Ascending aorta (tissue), 2 donors: Measurements from ENCODE around the gene POU2F1. TPM values are rescaled to one million over a fixed set of nuclear protein-coding genes. Genes with fewer than 3 reads are reported as not detected.

Source experiments
- DNase-seq, 2 donors: peaks; one replicate each; pipeline ENCODE4 v3.0.0-alpha.2; 2019; ENCODE audit warnings: low spot score in 2 of 2
- H3K27ac ChIP-seq, 2 donors: fragments of 200-600 bp; sonication (generic); one replicate each; pipeline ENCODE4 v1.5.1; 2016 to 2017; ENCODE audit warnings: mild to moderate bottlenecking in 1 of 2
- H3K27me3 ChIP-seq: fragments of 200-600 bp; sonication (generic); one replicate; pipeline ENCODE4 v1.5.1; 2017
- H3K36me3 ChIP-seq, 2 donors: fragments of 200-600 bp; sonication (generic); one replicate each; pipeline ENCODE4 v1.5.1; 2016
- H3K4me1 ChIP-seq, 2 donors: fragments of 200-600 bp; sonication (generic); one replicate each; pipeline ENCODE4 v1.5.1; 2016 to 2017; ENCODE audit warnings: mild to moderate bottlenecking in 1 of 2
- H3K4me3 ChIP-seq, 2 donors: fragments of 200-600 bp; sonication (generic); one replicate each; pipeline ENCODE4 v1.5.1; 2016 to 2017; ENCODE audit warnings: mild to moderate bottlenecking in 1 of 2
- H3K9me3 ChIP-seq, 2 donors: fragments of 200-600 bp; sonication (generic); one replicate each; pipeline ENCODE4 v1.5.1; 2016
- intact Hi-C: fragments of 100-400 bp; cut with DNase I; formaldehyde crosslinking; loops from one replicate; pipeline ENCODE4 v1.15.1; 2023
- total RNA-seq: library from RNA; depleted of rRNA; stranded (reverse); fragments of >200 nt; gene quantifications from one replicate; pipeline ENCODE4 v1.1.0, GENCODE V29; 2016
- TF ChIP-seq, protein P1 (sequence below), 3 experiments: fragments of 200-600 bp in 2 of 3; fragments of 450-650 bp in 1 of 3; sonication (generic) in 2 of 3; IDR thresholded peaks; one replicate each; pipeline ENCODE4 v1.5.1; 2016 to 2019; ENCODE audit warnings: antibody characterized with exemption in 3 of 3, mild to moderate bottlenecking in 1 of 3, moderate library complexity in 1 of 3

POU2F1 gene
- total RNA-seq, 1 donor from 2014 or later, result 3.0 TPM

DNA sequence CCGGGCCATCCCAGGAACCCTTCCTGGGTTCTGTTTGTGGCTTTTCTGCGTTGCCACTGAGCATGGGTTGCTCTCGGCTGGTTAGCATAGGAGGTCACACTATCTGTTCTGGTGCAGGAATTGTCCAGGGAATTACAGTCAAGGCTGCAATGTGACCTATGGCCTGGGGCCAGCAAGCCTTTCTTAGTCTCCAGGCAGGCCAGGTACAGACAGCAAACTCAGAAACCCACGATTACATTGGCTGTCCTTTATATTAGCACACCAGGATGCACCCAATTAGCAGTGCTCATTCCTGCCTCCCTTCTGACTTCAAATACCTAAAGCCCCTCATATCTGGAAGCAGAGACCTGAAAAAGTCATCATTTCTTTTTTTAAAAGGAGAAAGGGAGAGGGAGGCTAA lies 242.4 kb downstream of the POU2F1 start:
- no peak overlapping the region for H3K27ac ChIP-seq
- H3K4me1 ChIP-seq, result no peaks in the 10 kb centered on the region
- no peaks in the 10 kb centered on the region for H3K9me3 ChIP-seq
- no peak overlapping the region for H3K4me3 ChIP-seq
- H3K27me3 ChIP-seq, result no peaks in the 10 kb centered on the region
- TF ChIP-seq, protein P1, sequence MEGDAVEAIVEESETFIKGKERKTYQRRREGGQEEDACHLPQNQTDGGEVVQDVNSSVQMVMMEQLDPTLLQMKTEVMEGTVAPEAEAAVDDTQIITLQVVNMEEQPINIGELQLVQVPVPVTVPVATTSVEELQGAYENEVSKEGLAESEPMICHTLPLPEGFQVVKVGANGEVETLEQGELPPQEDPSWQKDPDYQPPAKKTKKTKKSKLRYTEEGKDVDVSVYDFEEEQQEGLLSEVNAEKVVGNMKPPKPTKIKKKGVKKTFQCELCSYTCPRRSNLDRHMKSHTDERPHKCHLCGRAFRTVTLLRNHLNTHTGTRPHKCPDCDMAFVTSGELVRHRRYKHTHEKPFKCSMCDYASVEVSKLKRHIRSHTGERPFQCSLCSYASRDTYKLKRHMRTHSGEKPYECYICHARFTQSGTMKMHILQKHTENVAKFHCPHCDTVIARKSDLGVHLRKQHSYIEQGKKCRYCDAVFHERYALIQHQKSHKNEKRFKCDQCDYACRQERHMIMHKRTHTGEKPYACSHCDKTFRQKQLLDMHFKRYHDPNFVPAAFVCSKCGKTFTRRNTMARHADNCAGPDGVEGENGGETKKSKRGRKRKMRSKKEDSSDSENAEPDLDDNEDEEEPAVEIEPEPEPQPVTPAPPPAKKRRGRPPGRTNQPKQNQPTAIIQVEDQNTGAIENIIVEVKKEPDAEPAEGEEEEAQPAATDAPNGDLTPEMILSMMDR (IDR thresholded peaks at IDR 0.05), result no peak
- no peaks in the 10 kb centered on the region for H3K36me3 ChIP-seq
- intact Hi-C loops, result no loop called here
- peak in 1 of 2 donors; percentile 50 for DNase-seq

GRCh38 chr1:167463875-167464575 lies 243.3 kb downstream of the POU2F1 start:
- DNase-seq, result peak in 1 of 2 donors; percentile 8
- intact Hi-C loops, result no loop called here
- H3K27ac ChIP-seq, result no peak overlapping the region
- no peaks in the 10 kb centered on the region for H3K36me3 ChIP-seq
- no peaks in the 10 kb centered on the region for H3K27me3 ChIP-seq
- TF ChIP-seq, protein P1 (IDR thresholded peaks at IDR 0.05), result no peak
- H3K9me3 ChIP-seq, result no peaks in the 10 kb centered on the region
- no peak overlapping the region for H3K4me3 ChIP-seq
- H3K4me1 ChIP-seq, result no peaks in the 10 kb centered on the region

DNA sequence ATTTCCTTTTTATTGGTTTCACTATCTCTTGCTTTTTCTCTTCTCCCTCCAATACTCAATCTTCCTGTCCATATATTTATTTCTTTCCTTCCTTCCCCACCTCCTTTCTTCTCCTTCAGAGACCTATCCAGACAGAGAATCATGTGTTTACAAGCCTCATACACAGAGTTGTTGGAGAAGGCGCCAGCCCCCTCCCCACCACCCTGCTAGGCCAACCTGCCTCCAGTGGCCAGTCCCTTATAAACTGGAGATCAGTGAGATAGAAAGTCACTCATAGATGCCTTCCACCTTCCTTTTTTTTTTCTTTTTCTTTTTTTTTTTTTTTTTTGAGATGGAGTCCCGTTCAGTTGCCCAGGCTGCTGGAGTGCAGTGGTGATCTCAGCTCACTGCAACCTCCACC lies 244.3 kb downstream of the POU2F1 start:
- H3K4me3 ChIP-seq, result no peak overlapping the region
- intact Hi-C loops, result no loop called here
- no peaks in the 10 kb centered on the region for H3K9me3 ChIP-seq
- no peaks in the 10 kb centered on the region for H3K4me1 ChIP-seq
- H3K27me3 ChIP-seq, result no peaks in the 10 kb centered on the region
- no peak overlapping the region for H3K27ac ChIP-seq
- TF ChIP-seq, protein P1 (IDR thresholded peaks at IDR 0.05), result no peak
- DNase-seq, result peak in 1 of 2 donors; percentile 12
- no peaks in the 10 kb centered on the region for H3K36me3 ChIP-seq

- Histone ChIP-seq H3K4me1 (no peaks in the 10 kb centered on the region), H3K4me3 (no peak overlapping the region), H3K36me3 (no peaks in the 10 kb centered on the region), H3K27ac (no peak overlapping the region), H3K9me3 (no peaks in the 10 kb centered on the region), H3K27me3 (no peaks in the 10 kb centered on the region)
- intact Hi-C loops, result no loop called here
- TF ChIP-seq, protein P1 (IDR thresholded peaks at IDR 0.05), result no peak
- DNase-seq, result no peak
Observed at GRCh38 chr1:167465743-167466142, 245.1 kb downstream of the POU2F1 start.

DNA sequence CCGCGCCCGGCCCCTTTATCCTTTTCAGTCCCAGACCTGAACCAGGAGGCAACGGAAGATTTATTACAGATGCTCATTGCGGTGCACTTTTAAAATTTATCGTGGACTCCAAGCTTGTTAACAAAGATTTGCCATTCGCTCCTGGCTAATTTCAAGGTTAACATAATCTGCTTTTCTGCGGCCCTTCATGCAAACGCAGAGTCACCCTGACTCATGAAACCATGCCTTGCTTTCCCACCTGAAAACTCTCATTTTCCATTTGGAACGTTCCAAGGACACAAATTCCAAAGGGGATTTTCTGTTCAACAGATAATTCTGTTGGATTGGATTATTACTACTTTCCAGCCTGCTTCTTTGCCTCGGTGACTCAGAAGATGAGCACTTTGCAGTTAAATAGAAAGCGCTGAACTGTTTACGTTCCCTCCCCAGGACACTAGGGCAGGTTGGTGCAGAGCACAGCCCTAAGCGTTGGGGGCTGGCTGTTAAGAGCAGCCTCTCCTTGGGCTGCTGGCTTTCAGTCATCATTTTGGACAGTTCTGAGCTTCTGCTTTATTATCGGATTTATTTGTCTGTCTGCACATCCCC lies 246.5 kb downstream of the POU2F1 start:
- Histone ChIP-seq H3K9me3 (no peaks in the 10 kb centered on the region), H3K36me3 (no peaks in the 10 kb centered on the region), H3K27me3 (no peaks in the 10 kb centered on the region), H3K4me1 (no peaks in the 10 kb centered on the region), H3K27ac (no peak overlapping the region), H3K4me3 (no peak overlapping the region)
- DNase-seq, result no peak
- TF ChIP-seq, protein P1 (IDR thresholded peaks at IDR 0.05), result no peak
- intact Hi-C loops, result no loop called here
